NCI-H82 treated with DMSO at 0.1 percent for 48 hours (cell line): ENCODE data around the gene ITGAL.
"Not testable (repeated sequence)": the region's sequence is repeated elsewhere in the genome, so short reads cannot be mapped to it uniquely, and the experiment has no call there.

Experiments used
- DNase-seq: peaks from one replicate; lab custom pipeline; 2025; ENCODE audit not compliant: unreplicated experiment; lab: John Stamatoyannopoulos, UW

ITGAL gene

GRCh38 chr16:30526137-30526822 is 53.7 kb downstream of the ITGAL start, which contains the start of gene ZNF768:
ZNF768 (minus strand) TSS chr16:30526566; CDS start chr16:30526413, 153 bp downstream.
- DNase-seq: no peak

- peak; percentile 93 for DNase-seq
Observed at GRCh38 chr16:30526823-30527634, 54.5 kb downstream of the ITGAL start.

- DNase-seq: no peak
Observed at GRCh38 chr16:30527635-30528178, 55.2 kb downstream of the ITGAL start.

- DNase-seq: no peak
Observed at GRCh38 chr16:30528799-30529457, 56.4 kb downstream of the ITGAL start.

GRCh38 chr16:30530163-30531037 is 57.9 kb downstream of the ITGAL start:
- no peak for DNase-seq

- DNase-seq: no peak
Observed at GRCh38 chr16:30532285-30533145, 60.0 kb downstream of the ITGAL start.

- no peak for DNase-seq
Observed at GRCh38 chr16:30533146-30533522, 60.6 kb downstream of the ITGAL start.

GRCh38 chr16:30533748-30534367 is 61.3 kb downstream of the ITGAL start:
- DNase-seq: no peak

- DNase-seq: peak; percentile 62
Observed at GRCh38 chr16:30534368-30535105, 62.0 kb downstream of the ITGAL start, which contains the start of gene ZNF747. ZNF747 (minus strand) TSS chr16:30534858; CDS start chr16:30534679, 179 bp downstream.

- DNase-seq: peak; percentile 59
Observed at GRCh38 chr16:30535106-30535776, 62.7 kb downstream of the ITGAL start.

- DNase-seq: peak; percentile 42
Observed at GRCh38 chr16:30535777-30536190, 63.2 kb downstream of the ITGAL start.

GRCh38 chr16:30536391-30537024 is 64.0 kb downstream of the ITGAL start:
- not testable (repeated sequence) for DNase-seq

GRCh38 chr16:30539000-30539964 is 66.7 kb downstream of the ITGAL start:
- DNase-seq: no peak

- DNase-seq: not testable (repeated sequence)
Observed at GRCh38 chr16:30539986-30540526, 67.5 kb downstream of the ITGAL start.

- DNase-seq: not testable (repeated sequence)
Observed at GRCh38 chr16:30540916-30541464, 68.4 kb downstream of the ITGAL start.
